RPMI7951 (cell line): Measurements from ENCODE around the gene TTBK1. TPM values are rescaled to one million over a fixed set of nuclear protein-coding genes. Genes with fewer than 3 reads are reported as not detected.

Source experiments
- DNase-seq: peaks from one replicate; pipeline ENCODE4 v3.0.0-alpha.2; 2012; ENCODE audit warnings: low read depth
- total RNA-seq: library from RNA; depleted of rRNA; stranded (reverse); fragments of >200 nt; shearing (Covaris generic); gene quantifications from 2 replicates; pipeline ENCODE4 v1.2.3, GENCODE V29; 2014

Gene TTBK1
- total RNA-seq, 1 experiment from 2014 or later = not detected

- no peak for DNase-seq
Measured at GRCh38 chr6:43273707-43274106, 30.4 kb downstream of the TTBK1 start.

- DNase-seq = no peak
Measured at GRCh38 chr6:43274127-43274915, 31.0 kb downstream of the TTBK1 start.

- DNase-seq = no peak
Measured at GRCh38 chr6:43274916-43275597, 31.8 kb downstream of the TTBK1 start.

DNA sequence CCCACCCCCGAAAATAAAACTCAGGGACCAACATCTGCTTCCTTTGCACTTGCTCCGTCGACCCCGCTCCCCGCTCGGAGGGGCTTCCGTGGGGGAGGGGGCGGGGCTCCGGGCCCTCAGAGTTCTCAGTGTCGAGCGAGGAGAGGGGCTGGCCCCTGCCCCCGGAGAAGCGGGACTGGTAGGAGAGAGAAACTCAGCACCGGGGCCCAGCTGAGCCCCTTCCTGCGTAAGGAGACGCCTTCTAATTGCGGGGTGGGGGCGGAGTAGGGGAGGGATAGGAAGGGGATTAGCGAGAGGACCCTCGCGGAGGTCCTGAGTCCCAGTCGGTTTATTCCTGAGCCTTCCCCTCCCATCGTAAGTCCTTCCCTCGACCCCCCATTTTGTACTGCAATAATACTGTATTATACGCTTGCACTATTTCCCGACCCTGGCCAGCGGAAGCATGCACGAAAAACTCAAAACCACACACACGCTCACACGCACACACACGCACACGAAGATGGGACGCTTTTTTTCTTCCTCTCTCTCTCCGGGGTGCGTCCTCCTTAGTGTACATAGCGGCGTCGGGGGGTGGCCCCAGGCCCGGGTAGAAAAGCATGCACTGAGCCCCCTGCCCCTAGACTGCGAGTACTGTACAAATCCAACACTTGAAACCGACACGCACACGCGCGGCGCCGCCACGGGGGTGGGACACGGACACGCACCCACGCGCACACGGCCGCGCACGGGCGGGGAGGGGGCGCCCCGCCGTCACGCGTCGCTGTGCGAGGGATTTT, 32.7 kb downstream of the TTBK1 start:
- no peak for DNase-seq

GRCh38 chr6:43276577-43277305, 33.5 kb downstream of the TTBK1 start:
- no peak for DNase-seq

GRCh38 chr6:43277306-43277642, 34.0 kb downstream of the TTBK1 start:
- DNase-seq = no peak

GRCh38 chr6:43277643-43278523, 34.6 kb downstream of the TTBK1 start:
- no peak for DNase-seq

- no peak for DNase-seq
Measured at GRCh38 chr6:43278524-43279078, 35.3 kb downstream of the TTBK1 start.

GRCh38 chr6:43280234-43280633, 37.0 kb downstream of the TTBK1 start:
- DNase-seq = no peak

DNA sequence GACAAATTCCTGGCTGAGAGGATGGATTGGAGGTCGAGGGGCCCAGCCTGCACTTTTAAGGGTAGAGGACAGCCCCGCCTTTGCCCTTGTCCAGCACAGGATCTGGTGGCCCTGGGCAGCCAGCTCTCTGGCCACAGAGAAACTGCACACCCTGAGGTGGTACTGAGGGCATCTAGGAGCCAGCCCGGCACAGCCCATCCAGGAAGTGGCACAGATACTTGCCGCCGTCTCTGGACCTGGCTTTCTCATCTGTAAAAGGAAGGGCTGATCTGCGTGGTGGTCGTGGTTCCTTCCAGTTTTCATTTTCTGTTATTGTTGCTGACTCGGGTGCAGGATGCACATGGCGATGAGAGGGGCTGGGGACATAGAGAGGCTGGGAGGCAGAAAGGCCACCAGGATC, 38.8 kb downstream of the TTBK1 start:
- DNase-seq = no peak

DNA sequence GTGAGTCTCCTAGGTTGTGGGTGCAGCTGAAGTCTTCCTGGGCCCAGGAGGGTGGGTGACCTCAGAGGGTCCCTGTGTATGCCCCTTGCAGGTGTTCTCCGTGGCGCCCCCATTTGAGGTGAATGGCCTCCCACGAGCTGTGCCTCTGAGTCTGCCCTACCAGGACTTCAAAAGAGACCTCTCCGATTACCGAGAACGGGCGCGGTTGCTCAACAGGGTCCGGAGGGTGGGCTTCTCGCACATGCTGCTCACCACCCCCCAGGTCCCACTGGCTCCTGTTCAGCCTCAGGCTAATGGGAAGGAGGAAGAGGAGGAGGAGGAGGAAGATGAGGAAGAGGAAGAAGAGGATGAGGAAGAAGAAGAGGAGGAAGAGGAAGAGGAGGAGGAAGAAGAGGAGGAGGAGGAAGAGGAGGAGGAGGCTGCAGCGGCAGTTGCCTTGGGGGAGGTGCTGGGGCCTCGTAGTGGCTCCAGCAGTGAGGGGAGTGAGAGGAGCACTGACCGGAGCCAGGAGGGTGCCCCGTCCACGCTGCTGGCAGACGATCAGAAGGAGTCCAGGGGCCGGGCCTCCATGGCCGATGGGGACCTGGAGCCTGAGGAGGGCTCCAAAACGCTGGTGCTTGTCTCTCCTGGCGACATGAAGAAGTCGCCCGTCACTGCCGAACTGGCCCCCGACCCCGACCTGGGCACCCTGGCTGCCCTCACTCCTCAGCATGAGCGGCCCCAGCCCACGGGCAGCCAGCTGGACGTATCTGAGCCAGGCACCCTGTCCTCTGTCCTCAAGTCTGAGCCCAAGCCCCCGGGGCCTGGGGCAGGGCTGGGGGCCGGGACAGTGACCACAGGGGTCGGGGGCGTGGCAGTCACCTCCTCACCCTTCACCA, 39.6 kb downstream of the TTBK1 start:
- DNase-seq = no peak

DNA sequence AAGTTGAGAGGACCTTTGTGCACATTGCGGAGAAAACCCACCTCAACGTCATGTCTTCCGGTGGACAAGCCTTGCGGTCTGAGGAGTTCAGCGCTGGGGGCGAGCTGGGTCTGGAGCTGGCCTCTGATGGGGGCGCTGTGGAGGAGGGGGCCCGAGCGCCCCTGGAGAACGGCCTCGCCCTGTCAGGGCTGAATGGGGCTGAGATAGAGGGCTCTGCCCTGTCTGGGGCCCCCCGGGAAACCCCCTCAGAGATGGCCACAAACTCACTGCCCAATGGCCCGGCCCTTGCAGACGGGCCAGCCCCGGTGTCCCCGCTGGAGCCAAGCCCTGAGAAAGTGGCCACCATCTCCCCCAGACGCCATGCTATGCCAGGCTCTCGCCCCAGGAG, 40.2 kb downstream of the TTBK1 start:
- DNase-seq = no peak

- no peak for DNase-seq
Measured at GRCh38 chr6:43283905-43284304, 40.6 kb downstream of the TTBK1 start.

DNA sequence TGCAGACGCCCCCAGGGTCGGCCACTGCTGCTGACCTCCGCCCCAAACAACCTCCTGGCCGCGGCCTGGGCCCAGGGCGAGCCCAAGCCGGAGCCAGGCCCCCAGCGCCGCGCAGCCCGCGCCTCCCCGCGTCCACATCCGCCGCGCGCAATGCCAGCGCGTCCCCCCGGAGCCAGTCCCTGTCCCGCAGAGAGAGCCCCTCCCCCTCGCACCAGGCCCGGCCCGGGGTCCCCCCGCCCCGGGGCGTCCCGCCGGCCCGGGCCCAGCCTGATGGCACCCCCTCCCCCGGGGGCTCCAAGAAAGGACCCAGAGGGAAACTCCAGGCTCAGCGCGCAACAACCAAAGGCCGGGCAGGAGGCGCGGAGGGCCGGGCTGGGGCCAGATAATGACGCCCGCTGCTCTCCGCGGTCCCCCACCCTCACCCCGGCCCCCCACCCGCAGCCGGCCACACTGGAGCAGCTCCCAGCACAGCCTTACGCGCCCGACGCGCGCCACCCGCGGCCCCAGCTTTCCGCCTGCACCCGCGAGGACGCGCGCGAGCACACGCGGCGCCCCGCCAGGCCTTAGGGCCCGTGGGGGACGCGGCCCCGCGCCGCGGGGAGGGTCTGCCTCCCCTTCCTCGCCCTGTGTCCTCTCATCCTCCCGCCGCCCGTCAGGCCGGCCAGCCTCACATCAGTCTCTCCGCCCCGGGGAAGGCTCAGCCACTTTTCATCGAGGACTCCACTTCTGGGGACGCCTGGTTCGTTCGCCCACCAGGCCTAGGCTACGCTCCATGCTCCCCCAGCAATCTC, 41.9 kb downstream of the TTBK1 start:
- no peak for DNase-seq

DNA sequence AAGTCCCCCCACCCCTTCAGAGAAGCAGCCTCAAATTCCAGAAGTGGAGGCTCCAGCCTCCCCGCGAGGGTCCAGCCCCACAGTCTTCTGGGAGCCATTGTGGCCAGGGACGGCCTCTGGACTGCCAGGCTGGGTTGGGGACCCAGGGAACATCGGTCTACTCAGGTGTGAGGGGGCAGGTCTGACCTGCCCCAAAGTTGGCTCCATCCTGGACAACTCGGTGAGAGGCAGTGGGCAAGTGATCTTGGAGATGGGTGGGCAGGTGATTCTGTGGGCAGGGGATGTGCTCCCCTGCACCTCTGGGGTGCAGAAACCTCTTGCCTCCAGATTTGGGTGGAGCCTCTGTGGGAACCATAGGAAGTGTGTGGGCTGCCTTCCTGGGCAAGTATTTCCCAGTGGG, 42.6 kb downstream of the TTBK1 start:
- DNase-seq = no peak

- DNase-seq = no peak
Measured at GRCh38 chr6:43286456-43286979, 43.2 kb downstream of the TTBK1 start.

GRCh38 chr6:43286980-43287716, 43.9 kb downstream of the TTBK1 start:
- DNase-seq = no peak
